ENCODE measurements around the gene CLDN3. TPM values are rescaled to one million over a fixed set of nuclear protein-coding genes. Genes with fewer than 3 reads are reported as not detected.

CLDN3 gene
- total RNA-seq, 2 experiments from 2014 or later = not detected

GRCh38 chr7:73741600-73741999 is 28.5 kb downstream of the CLDN3 start:
- Histone ChIP-seq H3K9me2 (ENCODE audit: insufficient read depth, low read length) (no peaks in the 10 kb centered on the region), H3K27ac (ENCODE audit: low read depth, low read length, poor library complexity, severe bottlenecking) (no peak overlapping the region), H3K4me3 (ENCODE audit: low read depth, low read length, poor library complexity, severe bottlenecking) (no peak overlapping the region), H4K20me1 (ENCODE audit: insufficient read depth, low read length) (peaks cover 5% of the 10 kb centered on the region; the same call in 1 of the 2 replicates), H3K36me3 (ENCODE audit: insufficient read depth, low read length) (peaks cover 9% of the 10 kb centered on the region), H3K9me3 (ENCODE audit: low read length) (no peaks in the 10 kb centered on the region), H3K4me1 (ENCODE audit: insufficient read depth, low read length, poor library complexity, severe bottlenecking) (peaks cover 39% of the 10 kb centered on the region), H2AFZ (ENCODE audit: low read length) (peak overlapping the region; percentile 2; the same call in 1 of the 2 replicates), H3K4me2 (ENCODE audit: low read length) (no peak overlapping the region), H3K79me2 (ENCODE audit: insufficient read depth, low read depth, low read length) (peaks cover 4% of the 10 kb centered on the region; the same call in 1 of the 2 replicates)
- peak; percentile 42 for DNase-seq (ENCODE audit: low spot score)
- ChIA-PET POLR2A (interaction anchor here (0.6 kb wide), 1 partner anchor 774 kb away, joined by 5 read pairs; no protein-coding TSS in a partner anchor), CTCF (ENCODE audit: unreplicated experiment) (no interaction called here)
- intact Hi-C loops (cut with micrococcal nuclease; ENCODE audit: unreplicated experiment) = no loop called here
- BruUV-seq (replicated peaks) = no TSS peak
- no peak for TF ChIP-seq EZH2phosphoT487 (IDR thresholded peaks at IDR 0.05; ENCODE audit: borderline replicate concordance, low read depth, low read length)
- TF ChIP-seq CTCF (conservative IDR thresholded peaks at IDR 0.05; ENCODE audit: low read length) = no peak

GRCh38 chr7:73740771-73741170 is 29.3 kb downstream of the CLDN3 start:
- Histone ChIP-seq H3K4me3 (ENCODE audit: low read depth, low read length, poor library complexity, severe bottlenecking) (no peak overlapping the region), H3K9me3 (ENCODE audit: low read length) (no peaks in the 10 kb centered on the region), H2AFZ (ENCODE audit: low read length) (no peak overlapping the region), H3K36me3 (ENCODE audit: insufficient read depth, low read length) (peaks cover 15% of the 10 kb centered on the region), H3K4me1 (ENCODE audit: insufficient read depth, low read length, poor library complexity, severe bottlenecking) (peaks cover 39% of the 10 kb centered on the region), H3K79me2 (ENCODE audit: insufficient read depth, low read depth, low read length) (peaks cover 4% of the 10 kb centered on the region; the same call in 1 of the 2 replicates), H3K4me2 (ENCODE audit: low read length) (no peak overlapping the region), H4K20me1 (ENCODE audit: insufficient read depth, low read length) (peaks cover 5% of the 10 kb centered on the region; the same call in 1 of the 2 replicates), H3K9me2 (ENCODE audit: insufficient read depth, low read length) (no peaks in the 10 kb centered on the region), H3K27ac (ENCODE audit: low read depth, low read length, poor library complexity, severe bottlenecking) (no peak overlapping the region)
- intact Hi-C loops (cut with micrococcal nuclease; ENCODE audit: unreplicated experiment) = no loop called here
- DNase-seq (ENCODE audit: low spot score) = no peak
- BruUV-seq (replicated peaks) = no TSS peak
- CTCF ChIA-PET (ENCODE audit: unreplicated experiment) = no interaction called here
- TF ChIP-seq EZH2phosphoT487 (IDR thresholded peaks at IDR 0.05; ENCODE audit: borderline replicate concordance, low read depth, low read length) (no peak), CTCF (conservative IDR thresholded peaks at IDR 0.05; ENCODE audit: low read length) (no peak)
- POLR2A ChIA-PET = interaction anchor here (0.5 to 1.5 kb wide), 3 partner anchors 13 to 123 kb away, joined by 3 to 6 read pairs (median 4); no protein-coding TSS in a partner anchor

- Histone ChIP-seq H3K36me3 (ENCODE audit: insufficient read depth, low read length) (peaks cover 20% of the 10 kb centered on the region), H3K9me3 (ENCODE audit: low read length) (no peaks in the 10 kb centered on the region), H4K20me1 (ENCODE audit: insufficient read depth, low read length) (peaks cover 5% of the 10 kb centered on the region; the same call in 1 of the 2 replicates), H3K79me2 (ENCODE audit: insufficient read depth, low read depth, low read length) (peaks cover 4% of the 10 kb centered on the region; the same call in 1 of the 2 replicates), H3K27ac (ENCODE audit: low read depth, low read length, poor library complexity, severe bottlenecking) (no peak overlapping the region), H3K4me3 (ENCODE audit: low read depth, low read length, poor library complexity, severe bottlenecking) (no peak overlapping the region), H3K4me1 (ENCODE audit: insufficient read depth, low read length, poor library complexity, severe bottlenecking) (peaks cover 45% of the 10 kb centered on the region), H3K9me2 (ENCODE audit: insufficient read depth, low read length) (no peaks in the 10 kb centered on the region), H3K4me2 (ENCODE audit: low read length) (no peak overlapping the region), H2AFZ (ENCODE audit: low read length) (no peak overlapping the region)
- DNase-seq (ENCODE audit: low spot score) = no peak
- POLR2A ChIA-PET = interaction anchor here (0.6 to 1.5 kb wide), 2 partner anchors 16 to 123 kb away, joined by 4 to 6 read pairs; no protein-coding TSS in a partner anchor
- CTCF ChIA-PET (ENCODE audit: unreplicated experiment) = no interaction called here
- intact Hi-C loops (cut with micrococcal nuclease; ENCODE audit: unreplicated experiment) = no loop called here
- no TSS peak for BruUV-seq (replicated peaks)
- TF ChIP-seq CTCF (conservative IDR thresholded peaks at IDR 0.05; ENCODE audit: low read length) (no peak), EZH2phosphoT487 (IDR thresholded peaks at IDR 0.05; ENCODE audit: borderline replicate concordance, low read depth, low read length) (no peak)
Measured at GRCh38 chr7:73740212-73740611, 29.9 kb downstream of the CLDN3 start.
